HCT116 (cell line): ENCODE results near the gene CFAP58. TPM values are rescaled to one million over a fixed set of nuclear protein-coding genes. Genes with fewer than 3 reads are reported as not detected.

Source experiments
- ATAC-seq: fragments of 200-7000 bp; cut with Tn5 transposase; 2 replicates; pipeline ENCODE4 v1.9.1; 2020; ENCODE audit warnings: mild to moderate bottlenecking, moderate library complexity
- BruUV-seq: library from RNA; stranded (reverse); fragments of 400-500 nt; replicated peaks from 2 replicates; lab custom pipeline; 2021; lab: Mats Ljungman, UMichigan
- CTCF ChIA-PET: fragments of 300-600 bp; sonication (Branson Sonifier 250); formaldehyde crosslinking; loops from one replicate; lab custom pipeline; 2021; ENCODE audit warnings: antibody characterized with exemption; lab: Charles Lee
- POLR2A ChIA-PET: fragments of 300-600, 350-600 bp; sonication (Branson Sonifier 250); formaldehyde crosslinking; loops from one replicate; lab custom pipeline; 2021; ENCODE audit warnings: antibody characterized with exemption; lab: Charles Lee
- RAD21 ChIA-PET, 2 experiments: fragments of 300-600 bp; sonication (Branson Sonifier 250); formaldehyde crosslinking; loops; one replicate each; lab custom pipeline; 2023; ENCODE audit warnings: low total read pairs in 2 of 2; ENCODE audit not compliant: uncharacterized antibody in 2 of 2, unreplicated experiment in 2 of 2, low non-redundant PET in 1 of 2; lab: Charles Lee
- DNase-seq: peaks from one replicate; pipeline ENCODE4 v3.0.0-alpha.2; 2010; ENCODE audit warnings: low read depth, low spot score
- H2AFZ ChIP-seq: fragments of 200-600 bp; shearing (Covaris generic), sonication (generic); 2 replicates; pipeline ENCODE4 v1.6.1; 2017; ENCODE audit warnings: low read depth, mixed run types, mixed read lengths, antibody characterized with exemption, low read length; ENCODE audit not compliant: poor library complexity, severe bottlenecking
- H3K27ac ChIP-seq: 2 replicates; pipeline ENCODE4 v1.5.1; 2012; ENCODE audit warnings: low read depth, low read length
- H3K27me3 ChIP-seq: fragments of 200-600 bp; sonication (generic); 2 replicates; pipeline ENCODE4 v1.6.1; 2016; ENCODE audit warnings: mixed run types, low read length, mixed read lengths; ENCODE audit not compliant: insufficient read depth
- H3K36me3 ChIP-seq, 2 experiments: fragments of 200-500 bp in 1 of 2; fragments of 200-600 bp in 1 of 2; sonication (Bioruptor generic) in 1 of 2; sonication (generic) in 1 of 2; 2 replicates each; pipeline versions ENCODE4 v1.5.1 to v1.6.1; 2014 to 2016; ENCODE audit warnings: low read length in 2 of 2, inconsistent platforms in 1 of 2, mixed read lengths in 1 of 2, mixed run types in 1 of 2; ENCODE audit not compliant: insufficient read depth in 2 of 2, control insufficient read depth in 1 of 2
- H3K4me1 ChIP-seq, 2 experiments: fragments of 200-600 bp in 1 of 2; sonication (generic) in 1 of 2; 2 replicates each; pipeline versions ENCODE4 v1.5.1 to v1.6.1; 2012 to 2017; ENCODE audit warnings: low read length in 2 of 2, inconsistent platforms in 1 of 2, mild to moderate bottlenecking in 1 of 2, mixed read lengths in 1 of 2, mixed run types in 1 of 2, moderate library complexity in 1 of 2; ENCODE audit not compliant: insufficient read depth in 2 of 2, control insufficient read depth in 1 of 2
- H3K4me2 ChIP-seq: fragments of 200-600 bp; sonication (generic); 2 replicates; pipeline ENCODE4 v1.6.1; 2017; ENCODE audit warnings: mixed run types, low read length, mixed read lengths
- H3K4me3 ChIP-seq, 2 experiments: fragments of 200-600 bp in 1 of 2; sonication (generic) in 1 of 2; replicated peaks in 1 of 2; 2 replicates each; pipeline ENCODE4 v1.5.1; 2011 to 2016; ENCODE audit warnings: low read length in 2 of 2, control low read depth in 1 of 2, low read depth in 1 of 2, mild to moderate bottlenecking in 1 of 2, mixed read lengths in 1 of 2, mixed run types in 1 of 2
- H3K79me2 ChIP-seq: fragments of 200-600 bp; sonication (generic); 2 replicates; pipeline ENCODE4 v1.6.1; 2017; ENCODE audit warnings: mild to moderate bottlenecking, mixed run types, low read length, moderate library complexity, mixed read lengths; ENCODE audit not compliant: insufficient read depth
- H3K9ac ChIP-seq: fragments of 200-600 bp; sonication (generic); 2 replicates; pipeline ENCODE4 v1.6.1; 2016; ENCODE audit warnings: low read length, mixed read lengths
- H3K9me2 ChIP-seq: fragments of 200-600 bp; sonication (generic), shearing (Covaris generic); 2 replicates; pipeline ENCODE4 v1.6.1; 2017; ENCODE audit warnings: mixed run types, mild to moderate bottlenecking, moderate library complexity; ENCODE audit not compliant: insufficient read depth
- H3K9me3 ChIP-seq, 2 experiments: fragments of 200-500 bp in 1 of 2; fragments of 200-600 bp in 1 of 2; sonication (Bioruptor generic) in 1 of 2; sonication (generic) in 1 of 2; 2 replicates each; pipeline ENCODE4 v1.6.1; 2014 to 2017; ENCODE audit warnings: low read length in 2 of 2, mixed read lengths in 2 of 2, inconsistent platforms in 1 of 2, low read depth in 1 of 2, mild to moderate bottlenecking in 1 of 2, mixed run types in 1 of 2, moderate library complexity in 1 of 2; ENCODE audit not compliant: control insufficient read depth in 1 of 2, insufficient read depth in 1 of 2
- H4K20me1 ChIP-seq: fragments of 200-600 bp; sonication (generic), shearing (Covaris generic); 2 replicates; pipeline ENCODE4 v1.6.1; 2017; ENCODE audit warnings: mixed run types, mild to moderate bottlenecking, moderate library complexity; ENCODE audit not compliant: insufficient read depth
- CBX3 ChIP-seq: IDR thresholded peaks from 2 replicates; pipeline ENCODE4 v1.6.1; 2012; ENCODE audit warnings: low read depth
- EGR1 ChIP-seq: IDR thresholded peaks from 2 replicates; pipeline ENCODE4 v1.6.1; 2012; ENCODE audit warnings: low read depth
- ELF1 ChIP-seq: IDR thresholded peaks from 2 replicates; pipeline ENCODE4 v1.6.1; 2012; ENCODE audit warnings: low read depth, borderline replicate concordance
- EZH2 ChIP-seq: fragments of 200-600 bp; sonication (generic); IDR thresholded peaks from 2 replicates; pipeline ENCODE4 v1.6.1; 2017; ENCODE audit warnings: antibody characterized with exemption, mixed run types
- EZH2phosphoT487 ChIP-seq: fragments of 200-600 bp; IDR thresholded peaks from 2 replicates; pipeline ENCODE4 v1.6.1; 2018; ENCODE audit warnings: antibody characterized with exemption, borderline replicate concordance
- JUND ChIP-seq: IDR thresholded peaks from 2 replicates; pipeline ENCODE4 v1.6.1; 2012
- POLR2A ChIP-seq: IDR thresholded peaks from 2 replicates; pipeline ENCODE4 v1.7.0; 2011; ENCODE audit warnings: borderline replicate concordance; ENCODE audit not compliant: insufficient read depth, insufficient read length; ENCODE audit errors: extremely low read depth
- POLR2AphosphoS5 ChIP-seq: IDR thresholded peaks from 2 replicates; pipeline ENCODE4 v1.6.1; 2011; ENCODE audit warnings: mild to moderate bottlenecking, low read depth, low read length, moderate library complexity
- RAD21 ChIP-seq: IDR thresholded peaks from 2 replicates; pipeline ENCODE4 v1.6.1; 2012; ENCODE audit warnings: low read depth, mild to moderate bottlenecking
- SIN3A ChIP-seq: IDR thresholded peaks from 2 replicates; pipeline ENCODE4 v1.6.1; 2012; ENCODE audit warnings: low read depth
- ZNF274 ChIP-seq: fragments of 200-500 bp; sonication (Bioruptor generic); IDR thresholded peaks from 2 replicates; pipeline ENCODE4 v1.6.1; 2014; ENCODE audit warnings: mild to moderate bottlenecking, low read depth, low read length, inconsistent platforms
- intact Hi-C: fragments of 100-400 bp; cut with micrococcal nuclease; formaldehyde crosslinking; loops from 2 replicates; pipeline ENCODE4 v1.10.0; 2022
- total RNA-seq: library from RNA; stranded (reverse); gene quantifications from one replicate; pipeline ENCODE4 v1.2.1, GENCODE V29; 2021; ENCODE audit not compliant: unreplicated experiment
- TF ChIP-seq, protein P1 (sequence below): IDR thresholded peaks from 2 replicates; pipeline ENCODE4 v1.6.1; 2012
- TF ChIP-seq, protein P2 (sequence below): IDR thresholded peaks from 2 replicates; pipeline ENCODE4 v1.6.1; 2012; ENCODE audit warnings: low read depth
- TF ChIP-seq, protein P3 (sequence below), 3 experiments: fragments of 200-600 bp in 1 of 3; sonication (generic) in 1 of 3; IDR thresholded peaks in 2 of 3; conservative IDR thresholded peaks in 1 of 3; 2 replicates each; pipeline ENCODE4 v1.5.1; 2012 to 2017; ENCODE audit warnings: low read depth in 2 of 3, low read length in 2 of 3, antibody characterized with exemption in 1 of 3, borderline replicate concordance in 1 of 3, control low read depth in 1 of 3, mild to moderate bottlenecking in 1 of 3, mixed read lengths in 1 of 3, mixed run types in 1 of 3, moderate library complexity in 1 of 3; ENCODE audit not compliant: insufficient read depth in 1 of 3

Gene CFAP58
- total RNA-seq, 1 experiment from 2014 or later, result 0.91 TPM

DNA sequence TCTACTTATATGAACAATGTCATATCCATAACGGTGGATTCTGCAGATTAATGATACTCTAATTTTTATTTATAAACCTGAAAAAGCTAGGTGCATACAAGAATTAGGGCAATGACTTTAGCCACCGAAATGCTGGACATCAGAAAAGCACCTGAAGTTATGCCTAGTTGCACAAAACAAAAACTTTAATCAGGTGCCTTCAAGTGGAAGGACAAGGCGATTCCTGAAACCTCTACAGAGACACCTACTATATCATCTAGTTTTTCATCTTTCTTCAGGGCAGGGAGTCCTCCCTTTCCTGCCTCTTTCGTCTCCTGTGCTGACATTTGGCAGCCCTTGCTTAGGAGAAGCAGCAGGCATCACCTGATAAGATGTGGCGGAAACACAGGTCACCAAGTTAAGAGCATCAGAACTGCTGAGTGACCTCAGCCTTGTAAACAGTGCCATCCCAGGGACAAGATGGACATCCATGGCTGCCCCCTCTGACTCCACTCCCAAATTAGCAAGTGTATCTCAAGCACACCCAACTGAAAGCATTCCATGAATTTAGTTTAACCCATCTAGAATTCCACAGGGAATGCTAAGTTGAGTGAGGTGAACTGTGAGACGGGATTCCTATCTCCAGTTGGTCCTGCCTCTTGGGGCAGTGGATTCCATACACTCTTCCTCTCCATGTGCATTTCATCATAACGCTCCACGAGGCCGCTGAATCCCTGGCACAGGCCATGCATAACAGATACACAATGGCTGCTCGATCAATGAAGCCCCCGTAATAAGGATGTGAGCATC is 21.2 kb upstream of the CFAP58 start:
- no peak overlapping the region for H2AFZ ChIP-seq
- intact Hi-C loops, result loop anchor here (10.0 kb wide), 1 partner anchor 438 kb away; no protein-coding TSS in a partner anchor
- no peaks in the 10 kb centered on the region for H3K9me3 ChIP-seq
- RAD21 ChIA-PET, result no interaction called here
- H3K4me3 ChIP-seq, result no peak overlapping the region
- H3K36me3 ChIP-seq, result no peaks in the 10 kb centered on the region
- H4K20me1 ChIP-seq, result no peaks in the 10 kb centered on the region
- H3K9me2 ChIP-seq, result no peaks in the 10 kb centered on the region
- H3K79me2 ChIP-seq, result peaks cover 92% of the 10 kb centered on the region
- CTCF ChIA-PET, result interaction anchor here (1.4 kb wide), 1 partner anchor 58 kb away, joined by 4 read pairs; no protein-coding TSS in a partner anchor
- no TSS peak for BruUV-seq
- DNase-seq (no peak), ATAC-seq (no peak)
- H3K4me1 ChIP-seq, result peaks cover 81 to 95% of the 10 kb centered on the region in 2 experiments
- TF ChIP-seq SIN3A, result no peak
- TF ChIP-seq EZH2phosphoT487, result no peak
- no peak for TF ChIP-seq ZNF274
- TF ChIP-seq, protein P1, sequence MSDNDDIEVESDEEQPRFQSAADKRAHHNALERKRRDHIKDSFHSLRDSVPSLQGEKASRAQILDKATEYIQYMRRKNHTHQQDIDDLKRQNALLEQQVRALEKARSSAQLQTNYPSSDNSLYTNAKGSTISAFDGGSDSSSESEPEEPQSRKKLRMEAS, result no peak
- no peak for TF ChIP-seq POLR2AphosphoS5
- TF ChIP-seq, protein P2, sequence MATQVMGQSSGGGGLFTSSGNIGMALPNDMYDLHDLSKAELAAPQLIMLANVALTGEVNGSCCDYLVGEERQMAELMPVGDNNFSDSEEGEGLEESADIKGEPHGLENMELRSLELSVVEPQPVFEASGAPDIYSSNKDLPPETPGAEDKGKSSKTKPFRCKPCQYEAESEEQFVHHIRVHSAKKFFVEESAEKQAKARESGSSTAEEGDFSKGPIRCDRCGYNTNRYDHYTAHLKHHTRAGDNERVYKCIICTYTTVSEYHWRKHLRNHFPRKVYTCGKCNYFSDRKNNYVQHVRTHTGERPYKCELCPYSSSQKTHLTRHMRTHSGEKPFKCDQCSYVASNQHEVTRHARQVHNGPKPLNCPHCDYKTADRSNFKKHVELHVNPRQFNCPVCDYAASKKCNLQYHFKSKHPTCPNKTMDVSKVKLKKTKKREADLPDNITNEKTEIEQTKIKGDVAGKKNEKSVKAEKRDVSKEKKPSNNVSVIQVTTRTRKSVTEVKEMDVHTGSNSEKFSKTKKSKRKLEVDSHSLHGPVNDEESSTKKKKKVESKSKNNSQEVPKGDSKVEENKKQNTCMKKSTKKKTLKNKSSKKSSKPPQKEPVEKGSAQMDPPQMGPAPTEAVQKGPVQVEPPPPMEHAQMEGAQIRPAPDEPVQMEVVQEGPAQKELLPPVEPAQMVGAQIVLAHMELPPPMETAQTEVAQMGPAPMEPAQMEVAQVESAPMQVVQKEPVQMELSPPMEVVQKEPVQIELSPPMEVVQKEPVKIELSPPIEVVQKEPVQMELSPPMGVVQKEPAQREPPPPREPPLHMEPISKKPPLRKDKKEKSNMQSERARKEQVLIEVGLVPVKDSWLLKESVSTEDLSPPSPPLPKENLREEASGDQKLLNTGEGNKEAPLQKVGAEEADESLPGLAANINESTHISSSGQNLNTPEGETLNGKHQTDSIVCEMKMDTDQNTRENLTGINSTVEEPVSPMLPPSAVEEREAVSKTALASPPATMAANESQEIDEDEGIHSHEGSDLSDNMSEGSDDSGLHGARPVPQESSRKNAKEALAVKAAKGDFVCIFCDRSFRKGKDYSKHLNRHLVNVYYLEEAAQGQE, result no peak
- TF ChIP-seq ELF1, result no peak
- no peak for TF ChIP-seq EZH2
- no peak for TF ChIP-seq POLR2A
- no peak for TF ChIP-seq RAD21
- TF ChIP-seq, protein P3, sequence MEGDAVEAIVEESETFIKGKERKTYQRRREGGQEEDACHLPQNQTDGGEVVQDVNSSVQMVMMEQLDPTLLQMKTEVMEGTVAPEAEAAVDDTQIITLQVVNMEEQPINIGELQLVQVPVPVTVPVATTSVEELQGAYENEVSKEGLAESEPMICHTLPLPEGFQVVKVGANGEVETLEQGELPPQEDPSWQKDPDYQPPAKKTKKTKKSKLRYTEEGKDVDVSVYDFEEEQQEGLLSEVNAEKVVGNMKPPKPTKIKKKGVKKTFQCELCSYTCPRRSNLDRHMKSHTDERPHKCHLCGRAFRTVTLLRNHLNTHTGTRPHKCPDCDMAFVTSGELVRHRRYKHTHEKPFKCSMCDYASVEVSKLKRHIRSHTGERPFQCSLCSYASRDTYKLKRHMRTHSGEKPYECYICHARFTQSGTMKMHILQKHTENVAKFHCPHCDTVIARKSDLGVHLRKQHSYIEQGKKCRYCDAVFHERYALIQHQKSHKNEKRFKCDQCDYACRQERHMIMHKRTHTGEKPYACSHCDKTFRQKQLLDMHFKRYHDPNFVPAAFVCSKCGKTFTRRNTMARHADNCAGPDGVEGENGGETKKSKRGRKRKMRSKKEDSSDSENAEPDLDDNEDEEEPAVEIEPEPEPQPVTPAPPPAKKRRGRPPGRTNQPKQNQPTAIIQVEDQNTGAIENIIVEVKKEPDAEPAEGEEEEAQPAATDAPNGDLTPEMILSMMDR (IDR thresholded peaks at IDR 0.05 in 2 of 3, conservative IDR thresholded peaks at IDR 0.05 in 1 of 3; ENCODE audit: borderline replicate concordance in 1 of 3, insufficient read depth in 1 of 3, low read depth in 2 of 3, low read length in 2 of 3), result no peak
- TF ChIP-seq EGR1, result no peak
- TF ChIP-seq JUND, result no peak
- TF ChIP-seq CBX3, result no peak
- POLR2A ChIA-PET, result interaction anchor here (1.2 kb wide), 1 partner anchor 7 kb away, joined by 3 read pairs; no protein-coding TSS in a partner anchor
- H3K9ac ChIP-seq, result peak overlapping the region; percentile 64
- no peaks in the 10 kb centered on the region for H3K27me3 ChIP-seq
- peak overlapping the region; percentile 85 for H3K4me2 ChIP-seq
- H3K27ac ChIP-seq, result peak overlapping the region; percentile 87
